Measurements from ENCODE around the gene SLC28A2. TPM values are rescaled to one million over a fixed set of nuclear protein-coding genes. Genes with fewer than 3 reads are reported as not detected.
A peak's percentile ranks its signal among the peaks of the same experiment; 100 is the strongest.

The SLC28A2 gene
- total and polyA plus RNA-seq, 9 of the 15 experiments (the other 6 are each of a cell fraction or from before 2014, with no cell fraction given), result 0.03 to 0.04 TPM; not detected in 7

DNA sequence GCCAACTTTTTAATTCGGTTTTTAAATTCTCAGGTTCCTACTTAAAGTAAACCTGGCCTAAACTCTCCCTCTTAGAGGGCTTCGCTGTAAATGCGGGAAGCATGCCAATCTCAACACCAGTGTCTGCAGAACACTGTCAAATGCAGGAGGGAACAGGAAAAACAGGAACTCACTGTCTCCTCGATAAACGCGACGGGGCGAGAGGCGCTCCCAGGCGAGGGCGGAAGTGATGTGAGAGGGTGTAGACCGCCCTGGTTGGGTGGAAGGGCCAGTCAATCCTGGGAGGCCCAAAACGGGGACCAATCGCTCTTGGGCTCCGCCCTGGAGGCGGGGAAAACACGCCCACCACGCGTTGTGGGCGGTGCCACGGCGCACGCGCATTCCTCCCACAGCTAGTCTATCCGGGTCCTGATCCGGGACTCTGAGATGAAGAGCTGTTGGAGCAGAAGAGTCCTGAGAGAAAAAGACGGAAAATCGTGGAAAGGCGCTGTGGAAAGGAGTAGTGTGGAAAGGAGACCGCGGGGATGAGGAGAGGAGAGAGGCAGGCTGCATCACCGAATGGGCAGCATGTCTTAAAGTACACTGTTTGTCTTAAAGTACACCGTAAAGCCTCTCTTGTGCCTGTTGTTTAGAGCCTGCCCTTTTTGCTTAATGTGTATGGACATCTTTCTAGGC lies 27.1 kb downstream of the SLC28A2 start (continued):
- TF ChIP-seq KAT7 (CRISPR knock-in tag; IDR thresholded peaks at IDR 0.05; ENCODE audit: borderline replicate concordance) (no peak), CBFA2T2 (conservative IDR thresholded peaks at IDR 0.05) (no peak), ZNF407 (IDR thresholded peaks at IDR 0.05; ENCODE audit: low read depth) (no peak), UBTF (IDR thresholded peaks at IDR 0.05; ENCODE audit: borderline replicate concordance in 1 of 2, low read depth in 2 of 2, low read length in 2 of 2) (no peak), ESRRB (CRISPR knock-in tag; IDR thresholded peaks at IDR 0.05; ENCODE audit: borderline replicate concordance) (no peak), ZNF3 (CRISPR knock-in tag; IDR thresholded peaks at IDR 0.05) (no peak), E2F1 (CRISPR knock-in tag; IDR thresholded peaks at IDR 0.05) (no peak), CREBBP (IDR thresholded peaks at IDR 0.05; ENCODE audit: low read depth, low read length) (no peak), ZNF23 (CRISPR knock-in tag; IDR thresholded peaks at IDR 0.05) (no peak), JUND (IDR thresholded peaks at IDR 0.05; ENCODE audit: borderline replicate concordance, low read depth, low read length) (0 out of 2 replicates have a peak, but pooled peaks have one; percentile 19), JUND (tag; IDR thresholded peaks at IDR 0.05; ENCODE audit: borderline replicate concordance, low read depth, low read length) (no peak; the same call in 2 of the 3 replicates), ZKSCAN1 (IDR thresholded peaks at IDR 0.05; ENCODE audit: low read depth, low read length) (no peak), OTX1 (CRISPR knock-in tag; IDR thresholded peaks at IDR 0.05) (0 out of 2 replicates have a peak, but pooled peaks have one; percentile 40), ZNF398 (CRISPR knock-in tag; IDR thresholded peaks at IDR 0.05) (no peak)
